Upper lobe of right lung (tissue), 1 donor: ENCODE results near the gene ZNRD2. TPM values are rescaled to one million over a fixed set of nuclear protein-coding genes. Genes with fewer than 3 reads are reported as not detected.
A peak's percentile ranks its signal among the peaks of the same experiment; 100 is the strongest.

Source experiments
- ATAC-seq: fragments of 200-7000 bp; cut with Tn5 transposase; one replicate; pipeline ENCODE4 v1.9.1; 2020; ENCODE audit warnings: mild to moderate bottlenecking, moderate library complexity
- DNase-seq: peaks from one replicate; pipeline ENCODE4 v3.0.0-alpha.2; 2020
- H3K27ac ChIP-seq: fragments of 200-600 bp; one replicate; pipeline ENCODE4 v1.8.0; 2022
- H3K27me3 ChIP-seq: fragments of 200-600 bp; one replicate; pipeline ENCODE4 v1.8.0; 2022; ENCODE audit warnings: mild to moderate bottlenecking
- H3K36me3 ChIP-seq: fragments of 200-600 bp; one replicate; pipeline ENCODE4 v1.8.0; 2022
- H3K4me1 ChIP-seq: fragments of 200-600 bp; one replicate; pipeline ENCODE4 v1.8.0; 2022
- H3K4me3 ChIP-seq: fragments of 200-600 bp; one replicate; pipeline ENCODE4 v1.8.0; 2022; ENCODE audit warnings: mild to moderate bottlenecking
- H3K9me3 ChIP-seq: fragments of 200-600 bp; one replicate; pipeline ENCODE4 v1.8.0; 2022
- intact Hi-C: fragments of 100-400 bp; cut with DNase I; formaldehyde crosslinking; loops from one replicate; pipeline ENCODE4 v1.11.0; 2022
- total RNA-seq: library from RNA; stranded (reverse); fragmentation: NEBNext Ultra II Directional; extraction: Animal tissue kit (Norgen Biotek cat#: 25700); gene quantifications from one replicate; pipeline ENCODE4 v1.2.1, GENCODE V29; 2021
- TF ChIP-seq, protein P1 (sequence below): fragments of 200-600 bp; IDR thresholded peaks from one replicate; pipeline ENCODE4 v1.8.0; 2022; ENCODE audit warnings: antibody characterized with exemption
- donor health status: DM: no; HTN: yes; CAD: no; lungs with severe emphysema.

The ZNRD2 gene
- total RNA-seq, 1 donor from 2014 or later = 24.0 TPM

DNA sequence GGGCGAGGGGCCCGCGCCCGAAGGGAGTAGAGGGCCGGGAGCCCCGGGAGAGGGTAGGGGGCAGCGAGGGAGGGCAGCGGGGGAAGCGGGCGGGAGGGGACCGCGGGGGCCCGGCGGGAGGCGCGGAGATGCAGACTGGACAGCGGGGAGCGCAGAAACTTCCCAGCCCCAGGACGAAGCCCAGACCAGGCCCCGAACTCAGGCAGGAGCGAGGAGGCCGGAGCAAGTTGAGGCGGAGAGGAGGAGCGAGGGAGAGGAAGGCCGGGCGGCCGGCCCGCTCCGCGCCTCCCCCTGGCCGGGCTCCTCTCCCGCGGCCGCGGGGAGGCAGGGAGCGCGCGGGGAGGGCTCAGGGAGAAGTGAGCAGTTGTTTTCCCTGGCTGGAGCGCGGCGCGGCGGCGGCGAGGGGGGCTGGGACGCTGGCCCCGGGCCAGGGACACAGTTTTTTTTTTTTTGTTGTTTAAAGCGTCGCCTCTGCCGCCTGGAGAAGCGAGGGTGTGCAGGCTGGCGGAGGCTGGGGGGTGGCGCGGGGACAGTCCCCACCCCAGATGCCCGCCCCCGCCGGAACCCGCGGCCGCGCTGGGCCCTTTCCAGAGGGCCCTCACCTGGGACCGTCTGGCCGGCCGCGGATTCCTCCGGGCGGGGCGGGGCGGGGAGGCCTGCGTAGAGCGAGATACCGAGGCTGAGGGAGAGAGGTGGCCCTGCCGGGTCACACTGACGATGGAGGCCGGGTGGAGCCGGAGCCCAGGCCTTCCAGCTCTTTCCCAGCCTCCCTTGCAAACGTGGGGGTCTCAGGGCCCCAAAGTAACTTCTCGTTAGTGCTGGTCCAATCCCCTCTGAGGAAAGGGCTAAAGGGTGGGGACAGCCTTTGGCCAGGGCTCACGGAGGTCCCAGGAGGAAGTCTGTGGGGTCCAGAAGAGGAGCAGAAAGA is 12.0 kb upstream of the ZNRD2 start, which contains the start of gene LTBP3:
Gene LTBP3, minus strand, starts transcription at position 358 of the 928 bp plus-strand sequence. CDS start 400 bp downstream, outside the sequence.
- Histone ChIP-seq H3K27ac (peak within 1 kb of the TSS; percentile 95), H3K4me1 (peaks cover 47% of the 10 kb centered on the region), H3K36me3 (no peaks in the 10 kb centered on the region), H3K27me3 (no peaks in the 10 kb centered on the region), H3K4me3 (peak within 1 kb of the TSS; percentile 63), H3K9me3 (no peaks in the 10 kb centered on the region)
- intact Hi-C loops = no loop called here
- TF ChIP-seq, protein P1, sequence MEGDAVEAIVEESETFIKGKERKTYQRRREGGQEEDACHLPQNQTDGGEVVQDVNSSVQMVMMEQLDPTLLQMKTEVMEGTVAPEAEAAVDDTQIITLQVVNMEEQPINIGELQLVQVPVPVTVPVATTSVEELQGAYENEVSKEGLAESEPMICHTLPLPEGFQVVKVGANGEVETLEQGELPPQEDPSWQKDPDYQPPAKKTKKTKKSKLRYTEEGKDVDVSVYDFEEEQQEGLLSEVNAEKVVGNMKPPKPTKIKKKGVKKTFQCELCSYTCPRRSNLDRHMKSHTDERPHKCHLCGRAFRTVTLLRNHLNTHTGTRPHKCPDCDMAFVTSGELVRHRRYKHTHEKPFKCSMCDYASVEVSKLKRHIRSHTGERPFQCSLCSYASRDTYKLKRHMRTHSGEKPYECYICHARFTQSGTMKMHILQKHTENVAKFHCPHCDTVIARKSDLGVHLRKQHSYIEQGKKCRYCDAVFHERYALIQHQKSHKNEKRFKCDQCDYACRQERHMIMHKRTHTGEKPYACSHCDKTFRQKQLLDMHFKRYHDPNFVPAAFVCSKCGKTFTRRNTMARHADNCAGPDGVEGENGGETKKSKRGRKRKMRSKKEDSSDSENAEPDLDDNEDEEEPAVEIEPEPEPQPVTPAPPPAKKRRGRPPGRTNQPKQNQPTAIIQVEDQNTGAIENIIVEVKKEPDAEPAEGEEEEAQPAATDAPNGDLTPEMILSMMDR = no peak
- DNase-seq (peak; percentile 93), ATAC-seq (peak; percentile 84)

DNA sequence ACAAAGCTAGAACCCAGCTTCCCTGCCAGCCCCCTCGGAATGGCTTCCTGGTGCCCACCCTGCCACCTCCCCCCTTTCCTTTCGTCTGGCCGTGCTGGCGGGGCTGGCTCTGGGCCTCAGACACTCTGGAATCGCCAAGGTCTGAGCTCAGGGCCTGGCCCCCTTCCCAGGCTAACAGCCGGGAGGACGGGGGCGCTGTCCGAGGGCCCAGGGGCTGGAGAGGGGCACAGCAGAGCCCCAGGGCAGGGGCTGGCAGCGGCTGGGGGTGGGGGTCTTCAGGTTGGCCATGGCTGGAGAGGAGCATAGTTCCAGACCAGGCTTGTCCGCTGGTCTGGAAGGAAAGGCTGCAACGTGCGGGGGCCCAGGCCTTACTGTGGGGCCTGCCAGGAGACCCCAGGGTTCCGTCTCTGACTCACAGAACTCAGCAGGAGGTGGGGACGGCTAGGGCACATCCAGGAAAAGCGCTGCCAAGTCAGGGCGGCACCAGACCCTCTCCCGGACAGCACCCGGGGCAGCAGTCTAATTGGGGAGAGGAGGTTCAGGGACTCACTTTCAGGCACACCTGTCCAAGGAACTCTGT is 11.3 kb upstream of the ZNRD2 start:
- no peaks in the 10 kb centered on the region for H3K27me3 ChIP-seq
- intact Hi-C loops = no loop called here
- peak overlapping the region; percentile 95 for H3K27ac ChIP-seq
- ATAC-seq (peak; percentile 6), DNase-seq (no peak)
- H3K4me1 ChIP-seq = peaks cover 47% of the 10 kb centered on the region
- TF ChIP-seq, protein P1 = no peak
- H3K9me3 ChIP-seq = no peaks in the 10 kb centered on the region
- peak overlapping the region; percentile 63 for H3K4me3 ChIP-seq
- H3K36me3 ChIP-seq = no peaks in the 10 kb centered on the region

DNA sequence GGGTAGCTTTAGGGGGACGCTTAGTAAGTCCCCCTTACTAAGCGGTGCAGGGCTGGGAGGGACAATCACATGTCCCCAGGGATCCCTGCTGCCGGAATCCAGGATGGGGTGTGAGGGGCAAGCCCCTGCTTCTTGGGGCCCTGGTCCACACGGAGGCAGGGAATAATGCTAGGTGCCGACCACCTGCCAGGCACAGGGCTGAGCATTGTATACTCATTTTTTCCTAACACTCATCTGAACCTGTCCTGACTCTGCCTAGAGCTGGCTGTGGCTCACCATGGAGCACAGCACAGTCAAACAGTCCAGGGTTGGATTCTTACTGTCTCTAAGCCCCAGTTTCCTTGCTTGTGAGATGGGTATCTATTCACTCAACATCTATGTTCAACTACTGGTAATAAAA is 10.7 kb upstream of the ZNRD2 start:
- Histone ChIP-seq H3K27me3 (no peaks in the 10 kb centered on the region), H3K36me3 (no peaks in the 10 kb centered on the region), H3K9me3 (no peaks in the 10 kb centered on the region), H3K4me1 (peaks cover 47% of the 10 kb centered on the region), H3K4me3 (no peak overlapping the region), H3K27ac (peak overlapping the region; percentile 95)
- TF ChIP-seq, protein P1 = no peak
- DNase-seq (no peak), ATAC-seq (no peak)
- intact Hi-C loops = no loop called here

DNA sequence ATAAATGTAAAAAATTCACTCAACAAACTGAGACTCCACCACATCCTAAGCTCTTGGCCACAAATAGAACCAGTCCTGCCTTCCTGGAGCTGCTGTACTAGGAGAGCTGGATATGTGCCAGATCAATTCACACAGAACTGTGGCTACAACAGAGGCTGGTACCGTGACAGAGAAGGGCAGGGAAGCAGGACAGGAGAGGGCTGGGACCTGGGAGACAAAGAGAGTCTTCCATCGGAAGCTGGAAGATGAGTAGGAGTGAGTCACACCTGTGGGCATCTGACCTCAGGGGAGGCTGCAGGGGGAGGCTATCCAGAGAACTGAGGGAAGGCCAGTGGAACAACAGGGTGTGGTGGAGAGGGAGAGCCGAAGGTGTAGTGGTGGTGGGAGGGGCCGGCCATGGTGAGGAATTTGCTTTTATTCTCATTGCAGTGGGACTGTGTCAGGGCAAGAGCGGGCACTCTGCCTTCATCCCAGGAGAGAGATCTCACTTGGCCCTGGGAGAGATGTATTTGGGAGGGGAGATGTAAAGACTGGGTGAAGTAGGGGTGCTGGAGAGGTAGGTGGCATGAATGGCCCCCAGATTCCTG is 10.2 kb upstream of the ZNRD2 start:
- Histone ChIP-seq H3K27me3 (no peaks in the 10 kb centered on the region), H3K9me3 (no peaks in the 10 kb centered on the region), H3K4me3 (no peak overlapping the region), H3K4me1 (peaks cover 46% of the 10 kb centered on the region), H3K27ac (peak overlapping the region; percentile 95), H3K36me3 (no peaks in the 10 kb centered on the region)
- intact Hi-C loops = no loop called here
- DNase-seq (no peak), ATAC-seq (no peak)
- TF ChIP-seq, protein P1 = no peak

DNA sequence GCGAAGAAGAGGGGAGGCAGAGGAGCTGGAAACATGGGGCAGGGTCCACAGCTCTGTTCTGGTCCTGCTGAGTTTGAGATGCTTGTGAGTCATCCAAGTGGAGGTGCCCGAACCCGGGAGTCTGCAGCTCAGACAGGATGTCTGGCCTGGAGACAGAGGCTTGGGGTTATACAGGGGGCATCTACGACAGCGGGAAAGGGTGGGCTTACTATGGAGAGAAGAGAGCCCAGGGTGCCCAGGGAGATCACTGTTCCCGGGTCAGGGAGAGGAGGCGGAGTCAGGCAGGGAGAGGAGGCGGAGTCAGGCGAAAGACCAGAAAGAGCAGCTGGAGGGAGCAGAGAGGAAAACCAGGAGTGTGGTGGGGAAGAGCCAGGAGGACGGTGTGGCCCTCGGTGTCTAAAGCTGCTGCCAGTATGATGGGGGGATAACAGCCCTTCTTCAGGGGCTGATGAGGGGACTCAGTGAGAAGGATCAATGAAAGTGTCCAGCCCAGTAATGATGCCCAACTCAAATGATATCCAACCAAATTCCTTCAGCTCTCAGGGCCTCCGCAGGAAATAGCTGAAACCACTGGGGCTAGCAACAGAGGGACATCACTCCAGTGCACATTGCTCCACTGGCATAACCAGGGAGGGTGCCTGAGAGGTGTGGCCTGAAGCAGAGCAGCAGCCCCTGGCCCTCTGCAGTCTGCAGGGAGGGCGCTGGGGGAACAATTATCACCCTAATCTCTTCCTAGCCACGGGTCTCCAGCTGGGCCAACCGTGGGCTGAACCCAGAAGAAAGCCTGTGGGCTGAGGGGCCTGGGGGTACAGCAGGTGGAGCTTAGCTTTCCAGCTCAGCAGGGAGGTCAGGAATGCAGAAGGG is 9.5 kb upstream of the ZNRD2 start:
- Histone ChIP-seq H3K27me3 (no peaks in the 10 kb centered on the region), H3K36me3 (no peaks in the 10 kb centered on the region), H3K27ac (peak overlapping the region; percentile 95), H3K4me1 (peaks cover 46% of the 10 kb centered on the region), H3K4me3 (no peak overlapping the region), H3K9me3 (no peaks in the 10 kb centered on the region)
- intact Hi-C loops = no loop called here
- ATAC-seq = no peak
- TF ChIP-seq, protein P1 = no peak
- no peak for DNase-seq
